Stomach (tissue), 4 donors: Measurements from ENCODE around the gene SAMD3.

Source experiments
- EP300 ChIP-seq: sonication (generic); formaldehyde crosslinking; IDR thresholded peaks from one replicate; pipeline ENCODE4 v1.6.1; 2017; ENCODE audit warnings: antibody characterized with exemption
- POLR2A ChIP-seq, 4 donors: fragments of 450-650 bp; IDR thresholded peaks; one replicate each; pipeline ENCODE4 v1.6.1; 2016; ENCODE audit warnings: antibody characterized with exemption in 4 of 4, control low read depth in 2 of 4, mild to moderate bottlenecking in 1 of 4, moderate library complexity in 1 of 4
- TF ChIP-seq, protein P1 (sequence below), 7 experiments: fragments of 450-650 bp in 4 of 7; fragments of 200-600 bp in 3 of 7; sonication (generic) in 3 of 7; IDR thresholded peaks; one replicate each; pipeline ENCODE4 v1.5.1; 2016 to 2019; ENCODE audit warnings: antibody characterized with exemption in 7 of 7, control low read depth in 2 of 7, mild to moderate bottlenecking in 1 of 7

DNA sequence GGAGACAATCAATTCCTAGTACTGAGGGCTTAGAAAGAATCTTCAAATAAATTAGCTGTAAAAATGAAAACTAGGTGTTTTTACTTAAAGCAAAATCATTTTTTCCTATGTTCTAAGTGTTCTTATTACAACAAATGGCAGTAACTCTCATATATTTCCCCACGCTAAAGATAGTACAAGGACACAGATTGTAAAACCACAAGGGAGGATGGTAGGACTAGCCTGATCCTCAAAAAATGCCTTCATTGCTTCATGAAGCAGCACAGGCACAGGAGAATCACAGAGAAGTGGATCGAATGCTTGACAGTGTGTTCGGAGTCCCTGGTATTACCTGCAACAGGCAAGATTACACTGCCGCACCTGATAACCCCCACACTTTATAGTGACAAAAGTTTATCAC, 58.5 kb downstream of the SAMD3 start:
- TF ChIP-seq, protein P1, sequence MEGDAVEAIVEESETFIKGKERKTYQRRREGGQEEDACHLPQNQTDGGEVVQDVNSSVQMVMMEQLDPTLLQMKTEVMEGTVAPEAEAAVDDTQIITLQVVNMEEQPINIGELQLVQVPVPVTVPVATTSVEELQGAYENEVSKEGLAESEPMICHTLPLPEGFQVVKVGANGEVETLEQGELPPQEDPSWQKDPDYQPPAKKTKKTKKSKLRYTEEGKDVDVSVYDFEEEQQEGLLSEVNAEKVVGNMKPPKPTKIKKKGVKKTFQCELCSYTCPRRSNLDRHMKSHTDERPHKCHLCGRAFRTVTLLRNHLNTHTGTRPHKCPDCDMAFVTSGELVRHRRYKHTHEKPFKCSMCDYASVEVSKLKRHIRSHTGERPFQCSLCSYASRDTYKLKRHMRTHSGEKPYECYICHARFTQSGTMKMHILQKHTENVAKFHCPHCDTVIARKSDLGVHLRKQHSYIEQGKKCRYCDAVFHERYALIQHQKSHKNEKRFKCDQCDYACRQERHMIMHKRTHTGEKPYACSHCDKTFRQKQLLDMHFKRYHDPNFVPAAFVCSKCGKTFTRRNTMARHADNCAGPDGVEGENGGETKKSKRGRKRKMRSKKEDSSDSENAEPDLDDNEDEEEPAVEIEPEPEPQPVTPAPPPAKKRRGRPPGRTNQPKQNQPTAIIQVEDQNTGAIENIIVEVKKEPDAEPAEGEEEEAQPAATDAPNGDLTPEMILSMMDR (IDR thresholded peaks at IDR 0.05), result no peak
- TF ChIP-seq POLR2A (IDR thresholded peaks at IDR 0.05), result no peak
- no peak for TF ChIP-seq EP300
